ENCODE measurements around the gene ATP4A.

GRCh38 chr19:35549879-35550523, 13.5 kb downstream of the ATP4A start:
- no peak for TF ChIP-seq CTCF (conservative IDR thresholded peaks at IDR 0.05)
- no peak for TF ChIP-seq ZFX (IDR thresholded peaks at IDR 0.05)

All from C4-2B (cell line).